Heart left ventricle (tissue), 13 donors: ENCODE results near the gene DDR1.
"Not testable (repeated sequence)": the region's sequence is repeated elsewhere in the genome, so short reads cannot be mapped to it uniquely, and the experiment has no call there.

Source experiments
- POLR2A ChIP-seq, 2 donors: fragments of 450-650 bp; IDR thresholded peaks; one replicate each; pipeline ENCODE4 v1.6.1; 2017; ENCODE audit warnings: antibody characterized with exemption in 2 of 2, mild to moderate bottlenecking in 2 of 2, moderate library complexity in 2 of 2
- TF ChIP-seq, protein P1 (sequence below), 12 donors: fragments of 200-600 bp; sonication (generic) in 4 of 12; IDR thresholded peaks; one replicate each; pipeline versions ENCODE4 v1.5.0 to v1.8.0; 2018 to 2022; ENCODE audit warnings: antibody characterized with exemption in 12 of 12, mild to moderate bottlenecking in 5 of 12
- donor health status: ischemic (EF 13 %, LVEDD 7.1; RV severe dilation, severe dysfunction).
- donor health status: DM: no; HTN: yes; CAD: no.
- donor health status: DM: no; HTN: no; CAD: no.
- donor health status: ischemic (EF 25% LVEDD 6.9; RV normal size, moderate dysfunction).
- donor health status: ischemic (EF 25% LVEDD 5.7; RV mildly dilated, moderate dysfunction).
- donor health status: ischemic (EF 35%, LVEDD 5.7; RV mildly dilated, moderate dysfunction).
- donor health status: nonischemic (EF 11% LVEDD 7.7; RV severe dilation, severe dysfunction).
- donor health status: DM: yes; HTN: yes; CAD: no.
- donor health status: PGD.
- donor health status: ischemic (EF 29% LVEDD 5.4; RV normal size, mild dysfunction).
- donor health status: nonischemic (EF 23%, LVEDD 6.1; RV moderate dilation, normal function).

DNA sequence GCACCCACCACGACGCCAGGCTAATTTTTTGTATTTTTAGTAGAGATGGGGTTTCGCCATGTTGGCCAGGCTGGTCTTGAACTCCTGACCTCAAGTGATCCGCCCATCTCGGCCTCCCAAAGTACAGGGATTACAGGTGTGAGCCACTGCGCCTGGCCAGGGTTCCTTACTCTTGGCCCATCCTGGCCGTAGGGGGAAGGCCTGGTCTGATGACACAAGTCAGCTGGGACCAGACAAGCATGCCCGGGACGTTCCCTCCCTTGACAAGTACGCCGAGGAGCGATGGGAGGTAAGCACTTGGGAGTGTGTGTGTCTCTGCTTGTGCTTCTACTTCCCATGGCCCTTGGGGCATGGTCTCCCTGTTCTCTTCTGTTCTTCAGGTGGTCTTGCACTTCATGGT, 26.2 kb downstream of the DDR1 start:
- TF ChIP-seq, protein P1, sequence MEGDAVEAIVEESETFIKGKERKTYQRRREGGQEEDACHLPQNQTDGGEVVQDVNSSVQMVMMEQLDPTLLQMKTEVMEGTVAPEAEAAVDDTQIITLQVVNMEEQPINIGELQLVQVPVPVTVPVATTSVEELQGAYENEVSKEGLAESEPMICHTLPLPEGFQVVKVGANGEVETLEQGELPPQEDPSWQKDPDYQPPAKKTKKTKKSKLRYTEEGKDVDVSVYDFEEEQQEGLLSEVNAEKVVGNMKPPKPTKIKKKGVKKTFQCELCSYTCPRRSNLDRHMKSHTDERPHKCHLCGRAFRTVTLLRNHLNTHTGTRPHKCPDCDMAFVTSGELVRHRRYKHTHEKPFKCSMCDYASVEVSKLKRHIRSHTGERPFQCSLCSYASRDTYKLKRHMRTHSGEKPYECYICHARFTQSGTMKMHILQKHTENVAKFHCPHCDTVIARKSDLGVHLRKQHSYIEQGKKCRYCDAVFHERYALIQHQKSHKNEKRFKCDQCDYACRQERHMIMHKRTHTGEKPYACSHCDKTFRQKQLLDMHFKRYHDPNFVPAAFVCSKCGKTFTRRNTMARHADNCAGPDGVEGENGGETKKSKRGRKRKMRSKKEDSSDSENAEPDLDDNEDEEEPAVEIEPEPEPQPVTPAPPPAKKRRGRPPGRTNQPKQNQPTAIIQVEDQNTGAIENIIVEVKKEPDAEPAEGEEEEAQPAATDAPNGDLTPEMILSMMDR (IDR thresholded peaks at IDR 0.05) = not testable (repeated sequence)
- not testable (repeated sequence) for TF ChIP-seq POLR2A (IDR thresholded peaks at IDR 0.05)
